Left cardiac atrium (tissue), 4 donors: Measurements from ENCODE around the gene ZCCHC7. TPM values are rescaled to one million over a fixed set of nuclear protein-coding genes. Genes with fewer than 3 reads are reported as not detected.
"Not testable (repeated sequence)": the region's sequence is repeated elsewhere in the genome, so short reads cannot be mapped to it uniquely, and the experiment has no call there.

Source experiments
- ATAC-seq, 2 donors: fragments of 200-7000 bp; cut with Tn5 transposase; one replicate each; pipeline ENCODE4 v1.9.1; 2020; ENCODE audit warnings: mild to moderate bottlenecking in 2 of 2, moderate library complexity in 2 of 2
- DNase-seq: peaks from one replicate; pipeline ENCODE4 v3.0.0-alpha.2; 2020
- intact Hi-C, 2 donors: fragments of 100-400 bp; cut with DNase I; formaldehyde crosslinking; loops; one replicate each; pipeline versions ENCODE4 v1.14.1 to v1.15.1; 2022 to 2023
- total RNA-seq, 2 donors: library from RNA; stranded (reverse); fragmentation: NEBNext Ultra II Directional; extraction: Animal tissue kit (Norgen Biotek cat#: 25700); gene quantifications; one replicate each; pipeline ENCODE4 v1.2.1, GENCODE V29; 2021
- donor health status: DM: no; HTN: yes; CAD: no.
- donor health status: DM: no; HTN: yes; CAD: no; lungs with severe emphysema.
- donor health status: DM: yes; HTN: yes; CAD: no.
- donor health status: Dilated cardiomyopathy.

Gene ZCCHC7
- total RNA-seq, 2 donors from 2014 or later, result 10.3 to 13.6 TPM

DNA sequence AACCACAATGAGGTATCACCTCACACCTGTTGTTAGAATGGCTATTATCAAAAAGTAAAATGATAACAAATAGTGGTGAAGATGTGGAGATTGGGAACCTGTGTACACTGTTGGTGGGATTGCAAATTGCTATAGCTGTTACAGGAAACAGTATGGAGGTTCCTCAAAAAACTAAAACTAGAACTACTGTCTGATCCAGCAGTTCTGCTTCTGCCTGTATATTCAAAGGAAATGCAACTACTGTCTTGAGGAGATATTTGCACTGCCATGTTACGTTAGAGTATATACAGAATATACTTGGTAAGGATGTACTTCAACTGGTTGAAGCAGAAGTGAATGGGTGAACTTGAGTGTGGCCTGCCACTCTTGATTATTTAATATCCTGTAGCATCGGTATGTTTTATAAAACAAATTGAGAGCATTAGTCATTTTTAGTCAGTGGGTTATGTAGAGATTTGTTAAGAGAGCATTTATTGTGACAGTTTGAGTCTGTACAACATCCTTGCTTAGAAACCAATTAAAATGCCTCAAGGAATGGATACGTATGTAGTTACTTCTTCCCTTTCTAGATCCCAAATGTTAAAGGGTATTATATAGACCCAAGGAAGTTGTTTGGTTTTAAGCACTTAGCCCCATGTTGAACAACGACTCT lies 37.5 kb downstream of the ZCCHC7 start:
- intact Hi-C loops, result no loop called here
- ATAC-seq (no peak), DNase-seq (no peak)

- ATAC-seq (no peak), DNase-seq (no peak)
- intact Hi-C loops, result no loop called here
Measured at GRCh38 chr9:37163299-37163698, 42.9 kb downstream of the ZCCHC7 start.

- intact Hi-C loops, ATAC-seq, DNase-seq: not testable (repeated sequence)
Measured at GRCh38 chr9:37164335-37164734, 44.0 kb downstream of the ZCCHC7 start.

DNA sequence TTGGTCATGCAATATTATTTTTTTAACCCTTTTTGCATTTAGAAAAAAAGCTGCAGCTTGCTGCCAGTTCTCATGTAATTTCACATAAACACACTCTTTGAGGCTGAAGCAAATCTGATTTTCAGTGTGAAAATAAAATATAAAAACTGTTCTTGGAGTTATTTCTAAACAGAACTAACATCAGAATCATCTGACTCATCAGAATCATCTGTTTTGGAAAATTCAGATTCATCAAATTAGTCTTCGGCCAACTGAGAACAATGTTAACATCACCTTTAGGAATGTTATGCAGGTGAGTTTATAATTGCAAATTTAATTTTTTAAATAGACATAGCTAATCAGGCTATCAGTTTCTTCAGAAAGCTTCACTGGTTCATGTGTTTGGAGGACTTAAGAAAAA lies 45.3 kb downstream of the ZCCHC7 start:
- DNase-seq (no peak), ATAC-seq (no peak)
- intact Hi-C loops, result no loop called here

DNA sequence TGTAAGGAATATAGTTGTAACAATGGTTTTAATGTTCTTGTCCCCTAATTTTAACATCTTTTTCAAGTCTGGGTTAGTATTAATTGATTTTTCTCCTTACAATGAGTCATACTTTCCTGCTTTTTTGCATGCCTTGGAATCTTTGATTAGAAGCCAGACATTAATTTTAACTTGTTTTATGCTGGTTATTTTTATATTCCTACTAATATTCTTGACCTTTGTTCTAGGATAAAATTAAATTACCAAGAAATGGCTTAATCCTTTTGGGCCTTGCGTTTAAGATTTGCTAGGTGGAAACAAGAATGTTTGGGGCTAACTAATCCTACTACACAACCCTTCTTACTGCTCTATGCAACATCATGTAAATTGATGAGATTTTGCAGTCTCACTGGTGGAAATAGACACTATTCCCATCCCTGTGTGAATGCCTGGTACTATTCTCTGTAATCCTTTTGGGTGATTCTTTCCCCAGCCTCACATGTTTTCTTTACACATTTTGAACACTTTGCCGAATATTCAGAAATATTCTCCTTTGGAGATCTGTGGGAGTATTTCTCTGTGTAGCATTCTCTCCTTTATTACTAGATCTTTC lies 47.2 kb downstream of the ZCCHC7 start:
- DNase-seq (no peak), ATAC-seq (no peak)
- intact Hi-C loops, result no loop called here

- ATAC-seq (no peak), DNase-seq (no peak)
- intact Hi-C loops, result no loop called here
Measured at GRCh38 chr9:37172557-37172956, 52.2 kb downstream of the ZCCHC7 start.

DNA sequence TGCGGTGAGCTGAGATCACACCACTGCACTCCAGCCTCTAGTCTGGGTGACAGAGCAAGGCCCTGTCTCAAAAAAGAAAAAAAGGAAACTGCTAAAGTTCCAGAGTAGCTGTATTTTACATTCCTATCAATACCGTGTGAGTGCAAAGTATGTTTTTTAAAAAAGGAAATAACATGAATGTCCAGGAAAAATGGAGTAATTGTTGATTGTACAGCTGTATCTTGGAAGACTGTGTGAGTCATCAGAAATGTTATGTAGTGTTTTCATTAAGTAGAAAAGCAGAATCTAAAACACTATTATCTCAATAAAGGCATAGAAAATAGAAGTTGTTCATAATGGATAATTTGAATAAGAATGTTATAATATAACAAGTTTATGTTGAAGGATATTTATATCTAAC lies 53.9 kb downstream of the ZCCHC7 start:
- DNase-seq (no peak), ATAC-seq (no peak)
- intact Hi-C loops, result no loop called here

DNA sequence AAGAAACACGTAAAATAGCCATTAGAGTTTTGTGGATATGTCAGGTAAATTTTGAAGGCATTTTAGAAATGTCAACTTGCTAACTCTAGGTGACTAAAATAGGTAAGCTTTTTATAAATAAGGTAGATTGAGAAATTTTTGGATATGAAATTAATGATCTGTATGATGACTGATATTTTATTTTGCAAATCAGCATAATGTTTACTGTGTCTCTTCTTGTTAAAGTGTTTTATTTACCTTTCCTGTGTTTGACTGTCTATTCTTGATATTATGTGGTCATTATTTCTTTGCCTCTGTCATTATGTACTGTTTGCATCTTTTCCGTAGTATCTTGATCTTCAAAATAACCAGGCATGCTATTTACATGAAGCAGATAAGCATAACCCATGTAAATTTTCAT lies 58.4 kb downstream of the ZCCHC7 start:
- ATAC-seq (no peak), DNase-seq (no peak)
- intact Hi-C loops, result no loop called here

GRCh38 chr9:37179576-37179975 lies 59.2 kb downstream of the ZCCHC7 start:
- intact Hi-C loops, result no loop called here
- DNase-seq, result no peak
- ATAC-seq, result no peak

DNA sequence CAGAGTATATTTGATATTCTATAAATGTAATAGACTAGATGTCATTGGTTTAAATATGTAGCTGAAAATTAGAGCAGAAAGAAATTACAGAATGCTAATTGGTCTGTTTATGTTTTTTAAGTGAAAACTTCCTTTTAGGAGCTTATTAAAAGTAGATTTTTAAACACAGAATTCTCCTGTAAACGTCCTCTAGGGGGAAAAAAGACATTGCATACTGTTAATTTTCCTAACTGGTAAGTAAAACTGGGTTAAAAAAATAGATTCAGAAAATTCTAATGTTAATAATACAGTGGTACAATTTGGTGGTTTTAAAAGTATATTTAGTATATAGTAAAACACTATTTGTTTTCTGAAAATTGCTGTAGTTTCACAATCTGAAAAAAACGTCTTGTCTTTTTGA lies 59.8 kb downstream of the ZCCHC7 start:
- intact Hi-C loops, result no loop called here
- no peak for ATAC-seq
- no peak for DNase-seq

DNA sequence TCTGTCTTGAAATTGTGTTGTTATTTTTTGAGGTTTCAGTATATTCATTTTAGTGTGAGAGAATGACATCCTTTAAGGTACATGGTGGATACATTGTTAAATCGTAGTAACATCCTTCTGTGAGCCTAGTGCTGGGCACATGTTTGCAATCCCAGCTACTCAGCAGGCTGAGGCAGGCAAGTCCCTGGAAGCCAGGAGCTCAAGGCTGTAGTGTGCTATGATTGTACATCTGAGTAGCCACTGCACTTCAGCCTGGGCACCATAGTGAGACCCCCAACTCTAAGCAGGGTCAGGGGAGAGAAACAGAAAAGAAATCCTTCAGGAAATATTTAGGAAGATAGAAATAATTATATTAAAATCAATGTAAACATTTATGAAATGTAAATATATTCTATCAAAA lies 62.3 kb downstream of the ZCCHC7 start:
- no peak for ATAC-seq
- intact Hi-C loops, result no loop called here
- no peak for DNase-seq

DNA sequence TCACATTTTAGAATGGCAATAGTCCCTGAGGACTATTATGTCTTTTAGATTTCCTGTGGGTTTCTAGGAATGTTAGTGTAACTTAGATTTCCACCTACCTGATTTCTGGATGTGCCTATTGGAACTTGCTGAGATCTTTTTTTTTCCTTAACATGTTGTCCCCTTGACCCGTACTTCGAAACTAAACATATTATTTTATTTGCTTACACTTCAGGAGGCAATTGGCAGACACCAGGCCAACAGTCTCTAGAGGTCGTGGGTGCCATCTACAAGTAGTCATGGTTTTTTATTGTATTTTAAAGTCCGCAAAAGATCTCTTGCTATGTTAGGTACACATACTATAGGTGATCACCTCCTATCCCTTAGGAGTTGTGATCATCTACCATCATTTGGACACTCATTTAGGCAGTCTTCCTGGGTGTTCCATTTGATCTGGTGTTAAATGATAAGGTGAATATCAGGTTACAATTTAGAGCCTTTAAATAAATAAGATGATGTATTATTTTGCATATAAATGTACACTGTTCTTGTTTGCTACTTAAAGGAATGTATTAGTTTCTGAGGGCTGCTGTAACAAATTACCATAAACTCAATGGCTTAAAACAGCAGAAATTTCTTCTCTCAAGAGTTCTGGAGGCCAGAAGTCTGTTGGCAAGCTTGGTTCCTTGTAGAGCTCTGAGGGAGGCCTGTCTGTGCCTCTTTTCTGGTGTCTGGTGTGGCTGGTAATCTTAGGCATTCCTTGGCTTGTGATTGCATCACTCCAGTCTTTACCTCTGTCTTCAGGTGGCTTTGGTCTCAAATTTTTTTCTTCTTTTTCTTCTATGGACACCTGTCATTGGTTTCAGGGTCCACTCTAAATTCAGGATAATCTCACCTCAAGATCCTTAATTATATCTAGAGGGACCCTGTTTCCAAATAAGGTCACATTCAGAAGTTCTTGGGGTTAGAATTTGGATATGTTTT lies 64.8 kb downstream of the ZCCHC7 start:
- ATAC-seq (no peak), DNase-seq (no peak)
- intact Hi-C loops, result no loop called here

- no peak for DNase-seq
- no peak for ATAC-seq
- intact Hi-C loops, result no loop called here
Measured at GRCh38 chr9:37187292-37187691, 66.9 kb downstream of the ZCCHC7 start.

DNA sequence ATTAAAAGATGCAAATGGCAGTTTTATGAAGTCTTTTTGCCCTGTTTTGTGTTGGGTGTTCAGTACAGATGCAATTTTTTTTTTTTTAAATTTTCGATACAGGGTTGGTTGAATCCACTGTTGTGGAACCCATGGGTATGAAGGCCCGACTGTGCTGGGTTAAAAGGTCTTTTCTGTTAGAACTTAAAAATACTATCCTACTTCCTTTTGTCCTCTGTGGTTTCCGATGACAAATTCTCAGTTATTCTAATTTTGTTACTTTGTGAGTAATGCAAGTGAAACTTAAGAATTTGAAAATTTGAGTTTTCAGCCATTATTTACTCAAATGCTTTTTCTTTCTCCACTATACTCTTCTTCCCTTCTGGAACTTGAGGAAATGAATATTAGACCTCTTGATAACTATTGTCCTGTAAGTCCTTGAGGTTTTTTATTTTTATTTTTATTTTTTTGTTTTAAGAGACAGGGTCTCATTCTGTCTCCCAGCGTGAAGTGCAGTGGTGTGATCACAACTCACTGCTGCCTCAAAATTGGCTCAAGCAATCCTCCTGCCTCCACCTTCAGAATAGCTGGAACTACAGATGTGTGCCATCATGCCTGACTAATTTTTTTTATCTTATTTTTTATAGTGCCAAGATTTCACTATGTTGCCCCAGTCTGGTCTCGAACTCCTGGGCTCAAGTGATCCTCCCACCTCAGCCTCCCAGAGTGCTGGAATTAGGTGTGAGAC lies 67.5 kb downstream of the ZCCHC7 start:
- ATAC-seq (no peak), DNase-seq (no peak)
- intact Hi-C loops, result no loop called here

- intact Hi-C loops, DNase-seq, ATAC-seq: not testable (repeated sequence)
Measured at GRCh38 chr9:37190739-37191138, 70.4 kb downstream of the ZCCHC7 start.

- intact Hi-C loops, result no loop called here
- DNase-seq (no peak), ATAC-seq (no peak)
Measured at GRCh38 chr9:37191403-37192089, 71.2 kb downstream of the ZCCHC7 start.

DNA sequence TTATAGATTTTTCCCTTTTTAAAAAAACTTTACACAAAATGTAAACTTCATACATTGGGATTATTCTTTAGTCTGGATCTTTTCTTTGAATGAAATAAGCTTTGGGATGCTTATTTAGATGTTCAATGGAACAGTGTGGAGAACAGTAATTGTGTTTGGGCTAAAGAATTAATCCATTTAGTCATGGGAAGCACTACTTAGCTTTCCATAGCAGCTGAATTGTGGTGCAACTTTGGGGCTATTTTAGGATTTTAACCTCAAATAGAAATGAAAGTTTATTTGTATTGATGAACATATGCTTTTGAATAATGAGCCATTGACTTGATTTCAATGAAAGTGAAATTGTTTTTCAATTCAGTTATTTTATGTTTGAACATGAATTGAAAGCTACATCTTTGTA lies 72.4 kb downstream of the ZCCHC7 start:
- no peak for DNase-seq
- no peak for ATAC-seq
- intact Hi-C loops, result no loop called here

GRCh38 chr9:37197158-37198038 lies 77.0 kb downstream of the ZCCHC7 start:
- intact Hi-C loops, result no loop called here
- DNase-seq (no peak), ATAC-seq (peak in 1 of 2 donors; percentile 63)
